GM12878 (cell line): ENCODE results near the gene TMEM250. TPM values are rescaled to one million over a fixed set of nuclear protein-coding genes. Genes with fewer than 3 reads are reported as not detected.

Experiments used
- ATAC-seq: fragments of 200-7000 bp; cut with Tn5 transposase; 3 replicates; pipeline ENCODE4 v1.9.1; 2020; ENCODE audit warnings: mild to moderate bottlenecking, moderate library complexity
- BruUV-seq: library from RNA; stranded (reverse); fragments of 400-500 nt; replicated peaks from 2 replicates; lab custom pipeline; 2021; lab: Mats Ljungman, UMichigan
- CTCF ChIA-PET: fragments of 300-600 bp; sonication (Branson Sonifier 250); formaldehyde crosslinking; extraction: SDS; loops from one replicate; lab custom pipeline; 2021; ENCODE audit warnings: inconsistent platforms; lab: Yijun Ruan, JAX
- POLR2A ChIA-PET: fragments of 350-600 bp; formaldehyde crosslinking; extraction: SDS; loops from one replicate; lab custom pipeline; 2021; ENCODE audit warnings: inconsistent platforms; lab: Charles Lee
- RAD21 ChIA-PET: fragments of 300-600 bp; sonication (Branson Sonifier 250); formaldehyde crosslinking; loops from one replicate; lab custom pipeline; 2023; ENCODE audit warnings: antibody characterized with exemption; ENCODE audit not compliant: unreplicated experiment; lab: Charles Lee
- SMC1A ChIA-PET: fragments of 300-600 bp; sonication (Branson Sonifier 250); formaldehyde crosslinking; loops from one replicate; lab custom pipeline; 2023; ENCODE audit not compliant: unreplicated experiment, uncharacterized antibody; lab: Charles Lee
- DNase-seq: peaks from one replicate; pipeline ENCODE4 v3.0.0-alpha.2; 2011; ENCODE audit warnings: low read depth, low spot score
- FAIRE-seq: peaks from 3 replicates; lab custom pipeline; 2011; peaks lifted over from hg19 to GRCh38; lab: Jason Lieb, UNC
- H2AFZ ChIP-seq: 2 replicates; pipeline ENCODE4 v1.6.0; 2011; ENCODE audit warnings: low read depth, low read length, control low read depth; ENCODE audit not compliant: control insufficient read depth
- H3K27ac ChIP-seq: 2 replicates; pipeline ENCODE4 v1.5.1; 2011; ENCODE audit warnings: control low read depth; ENCODE audit not compliant: control insufficient read depth, insufficient read depth
- H3K27me3 ChIP-seq, 2 experiments: replicated peaks in 1 of 2; 2 replicates each; pipeline versions ENCODE4 v1.6.0 to v1.6.1; 2011; ENCODE audit warnings: low read length in 1 of 2; ENCODE audit not compliant: control insufficient read depth in 2 of 2, insufficient read depth in 2 of 2
- H3K36me3 ChIP-seq, 2 experiments: 2 replicates each; pipeline ENCODE4 v1.5.1; 2011; ENCODE audit warnings: low read length in 1 of 2; ENCODE audit not compliant: control insufficient read depth in 2 of 2, insufficient read depth in 2 of 2
- H3K4me1 ChIP-seq: 2 replicates; pipeline ENCODE4 v1.6.1; 2011; ENCODE audit warnings: mild to moderate bottlenecking, low read length, moderate library complexity, mixed read lengths; ENCODE audit not compliant: control insufficient read depth, insufficient read depth
- H3K4me2 ChIP-seq: 2 replicates; pipeline ENCODE4 v1.6.0; 2011; ENCODE audit warnings: control low read depth; ENCODE audit not compliant: control insufficient read depth, insufficient read depth
- H3K4me3 ChIP-seq: fragments of 200-600 bp; sonication (generic); 2 replicates; pipeline ENCODE4 v1.5.1; 2016
- H3K79me2 ChIP-seq: 2 replicates; pipeline ENCODE4 v1.6.0; 2011; ENCODE audit warnings: low read length; ENCODE audit not compliant: control insufficient read depth, insufficient read depth
- H3K9ac ChIP-seq: 2 replicates; pipeline ENCODE4 v1.8.0; 2011; ENCODE audit warnings: low read length, control low read depth, mixed read lengths; ENCODE audit not compliant: control insufficient read depth, insufficient read depth
- H3K9me3 ChIP-seq: replicated peaks from 3 replicates; pipeline ENCODE4 v1.5.1; 2011; ENCODE audit warnings: mild to moderate bottlenecking, low read length; ENCODE audit not compliant: control insufficient read depth, insufficient read depth
- H4K20me1 ChIP-seq: 2 replicates; pipeline ENCODE4 v1.6.0; 2011; ENCODE audit not compliant: control insufficient read depth, insufficient read depth
- CHD2 ChIP-seq: IDR thresholded peaks from 2 replicates; pipeline ENCODE4 v1.6.1; 2011; ENCODE audit warnings: low read depth, low read length, improper control_type of control experiment, borderline replicate concordance
- CREM ChIP-seq: IDR thresholded peaks from 2 replicates; pipeline ENCODE4 v1.6.1; 2014; ENCODE audit warnings: antibody characterized with exemption, low read depth
- E4F1 ChIP-seq: fragments of 450-650 bp; IDR thresholded peaks from 2 replicates; pipeline ENCODE4 v1.6.1; 2018; ENCODE audit warnings: borderline replicate concordance, mild to moderate bottlenecking; ENCODE audit not compliant: partially characterized antibody
- LARP7 ChIP-seq: fragments of 450-650 bp; IDR thresholded peaks from 2 replicates; pipeline ENCODE4 v1.6.1; 2017; ENCODE audit warnings: mild to moderate bottlenecking
- MYC ChIP-seq: IDR thresholded peaks from 2 replicates; pipeline ENCODE4 v1.6.1; 2011; ENCODE audit warnings: mild to moderate bottlenecking, low read length, moderate library complexity, inconsistent platforms; ENCODE audit not compliant: insufficient read depth, insufficient replicate concordance, insufficient read length, severe bottlenecking
- PBX3 ChIP-seq: IDR thresholded peaks from 2 replicates; pipeline ENCODE4 v1.6.1; 2011; ENCODE audit warnings: mild to moderate bottlenecking, low read depth, low read length, moderate library complexity; ENCODE audit not compliant: insufficient replicate concordance
- POLR2AphosphoS5 ChIP-seq: IDR thresholded peaks from 2 replicates; pipeline ENCODE4 v1.6.1; 2011; ENCODE audit warnings: mild to moderate bottlenecking, low read length, inconsistent platforms
- RBBP5 ChIP-seq: fragments of 200-600 bp; sonication (generic); conservative IDR thresholded peaks from 2 replicates; pipeline ENCODE4 v1.6.1; 2016
- TCF3 ChIP-seq: IDR thresholded peaks from 2 replicates; pipeline ENCODE4 v1.6.1; 2012; ENCODE audit warnings: low read depth, mild to moderate bottlenecking, low read length, borderline replicate concordance; ENCODE audit not compliant: insufficient read depth
- WGBS: methylation state at CpG from one replicate; pipeline ENCODE4 v1.1.6; 2016; ENCODE audit warnings: low lambda C conversion rate; ENCODE audit not compliant: insufficient replicate concordance, insufficient coverage; ENCODE audit errors: missing lambda C conversion rate; 5-methylcytosine and 5-hydroxymethylcytosine counted together
- in situ Hi-C: fragments of 300-500 bp; cut with MboI; formaldehyde crosslinking; loops from 9 replicates; pipeline ENCODE4 v1.14.3; 2018; ENCODE audit warnings: mixed read lengths
- intact Hi-C: fragments of 100-400 bp; cut with micrococcal nuclease; formaldehyde crosslinking; loops from one replicate; pipeline ENCODE4 v1.14.2; 2022; ENCODE audit not compliant: unreplicated experiment
- polyA plus RNA-seq, 11 experiments: library from polyadenylated mRNA; depleted of rRNA in 4 of 11; unstranded in 6 of 11; stranded (reverse) in 5 of 11; fragments of >200 nt; fragmentation: Nextera tagmentation in 4 of 11; fragmentation: Illumina TruSeq in 1 of 11; extraction: Ambion mirVana in 4 of 11; extraction: Trizol in 1 of 11; gene quantifications; 1 replicate in 1 of 11; 2 replicates in 10 of 11; pipeline versions ENCODE4 v1.2.1 to v1.2.3, GENCODE V29; 2011 to 2016; ENCODE audit warnings: inconsistent platforms in 2 of 11, missing spikeins in 2 of 11, low read depth in 1 of 11
- total RNA-seq, 4 experiments: library from RNA; depleted of rRNA in 3 of 4; stranded (reverse); fragments of >200 nt in 3 of 4; fragmentation: Illumina TruSeq in 1 of 4; extraction: Trizol in 1 of 4; gene quantifications; 2 replicates each; pipeline versions ENCODE4 v1.2.1 to v1.2.3, GENCODE V29; 2013 to 2021
- TF ChIP-seq, protein P1 (sequence below): fragments of 450-650 bp; IDR thresholded peaks from 2 replicates; pipeline ENCODE4 v1.6.1; 2016; ENCODE audit warnings: mild to moderate bottlenecking

TMEM250 gene
- total and polyA plus RNA-seq, 10 of the 15 experiments (the other 5 are each of a cell fraction or from before 2014, with no cell fraction given) = 0.39 to 39.9 (median 8.5) TPM

DNA sequence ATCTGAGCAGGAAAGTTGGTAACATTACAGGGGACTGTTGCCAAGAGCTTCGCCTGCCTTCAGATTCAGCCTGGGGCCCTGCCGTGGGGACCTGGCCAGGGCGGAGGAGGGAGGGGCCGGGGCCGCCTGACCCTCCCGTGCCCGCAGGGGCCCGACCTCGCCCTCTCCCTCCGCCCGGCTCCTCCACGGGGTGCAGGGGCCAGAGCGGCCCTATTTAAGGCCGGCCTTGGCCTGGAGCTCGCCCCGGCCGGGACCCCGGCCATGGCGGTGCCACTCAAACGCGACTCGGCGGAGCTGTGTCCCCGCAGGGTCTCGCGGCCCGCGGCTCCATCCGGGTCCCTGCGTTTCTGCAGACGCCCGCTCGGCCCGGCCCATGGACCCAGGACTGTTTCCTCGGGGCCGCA, 757 bp downstream of the TMEM250 start:
- CTCF ChIA-PET = interaction anchor here (1.1 to 1.5 kb wide), 2 partner anchors 8 to 28 kb away, joined by 6 to 7 read pairs; no protein-coding TSS in a partner anchor
- TSS peak; percentile 95 for BruUV-seq
- intact Hi-C loops = loop anchor here (1.0 kb wide), 1 partner anchor 9 kb away; no protein-coding TSS in a partner anchor
- Histone ChIP-seq H3K4me2 (peak overlapping the region; percentile 64), H3K27ac (peak overlapping the region; percentile 83), H3K4me1 (peaks cover 8% of the 10 kb centered on the region), H3K27me3 (no peaks in the 10 kb centered on the region; a peak in 1 of 4 replicates), H3K9ac (peak overlapping the region; percentile 89), H3K4me3 (peak overlapping the region; percentile 92), H3K79me2 (peaks cover 31% of the 10 kb centered on the region), H2AFZ (peak overlapping the region; percentile 63), H4K20me1 (no peaks in the 10 kb centered on the region), H3K36me3 (peaks cover 0 to 3% of the 10 kb centered on the region in 2 experiments; a peak in 2 of 4 replicates), H3K9me3 (no peaks in the 10 kb centered on the region)
- DNase-seq = no peak
- ATAC-seq = peak; percentile 18
- TF ChIP-seq CHD2 (no peak), RBBP5 (no peak), E4F1 (peak; percentile 46), LARP7 (no peak), CREM (0 out of 2 replicates have a peak, but pooled peaks have one; percentile 13), MYC (peak; percentile 38), PBX3 (peak; percentile 49), TCF3 (0 out of 2 replicates have a peak, but pooled peaks have one; percentile 9), POLR2AphosphoS5 (peak; percentile 5; the same call in 1 of the 2 replicates)
- TF ChIP-seq, protein P1, sequence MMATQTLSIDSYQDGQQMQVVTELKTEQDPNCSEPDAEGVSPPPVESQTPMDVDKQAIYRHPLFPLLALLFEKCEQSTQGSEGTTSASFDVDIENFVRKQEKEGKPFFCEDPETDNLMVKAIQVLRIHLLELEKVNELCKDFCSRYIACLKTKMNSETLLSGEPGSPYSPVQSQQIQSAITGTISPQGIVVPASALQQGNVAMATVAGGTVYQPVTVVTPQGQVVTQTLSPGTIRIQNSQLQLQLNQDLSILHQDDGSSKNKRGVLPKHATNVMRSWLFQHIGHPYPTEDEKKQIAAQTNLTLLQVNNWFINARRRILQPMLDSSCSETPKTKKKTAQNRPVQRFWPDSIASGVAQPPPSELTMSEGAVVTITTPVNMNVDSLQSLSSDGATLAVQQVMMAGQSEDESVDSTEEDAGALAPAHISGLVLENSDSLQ = peak; percentile 78
- RAD21 ChIA-PET = interaction anchor here (0.7 to 2.2 kb wide), 5 partner anchors 9 to 28 kb away, joined by 3 to 10 read pairs (median 6); no protein-coding TSS in a partner anchor
- POLR2A ChIA-PET = interaction anchor here (0.9 to 1.8 kb wide), 8 partner anchors 9 to 158 kb away, joined by 3 to 19 read pairs (median 5); partner anchors contain the start of gene UBAC1
- no peak for FAIRE-seq
- in situ Hi-C loops = no loop called here
- SMC1A ChIA-PET = interaction anchor here (0.8 to 1.0 kb wide), 3 partner anchors 9 to 28 kb away, joined by 3 to 5 read pairs (median 3); no protein-coding TSS in a partner anchor
- WGBS = under 1% methylated on average over 32 of the region's 36 CpGs
